ENCODE data around the gene YOD1. TPM values are rescaled to one million over a fixed set of nuclear protein-coding genes. Genes with fewer than 3 reads are reported as not detected.

The YOD1 gene
- total RNA-seq (2022; extraction: Qiagen RNA extraction; ENCODE audit: low read depth): 2.9 to 8.4 TPM (median 7.4 TPM) in 5 replicates

GRCh38 chr1:207051191-207051943 lies at the start of gene YOD1:
Gene YOD1 (minus strand): TSS chr1:207051208. CDS start chr1:207051030, 178 bp downstream.

GRCh38 chr1:207088701-207089626 lies 38.0 kb upstream of the YOD1 start, which contains the start of gene C4BPB:
Gene C4BPB (plus strand): TSS chr1:207088860. CDS start chr1:207089532, 672 bp downstream.

GRCh38 chr1:207052911-207053769 lies 2.1 kb upstream of the YOD1 start, which contains the start of gene PFKFB2:
Gene PFKFB2 (plus strand): TSS chr1:207053275. CDS start chr1:207054718, 1,443 bp downstream.

GRCh38 chr1:207032528-207033017 lies 18.4 kb downstream of the YOD1 start, which contains the start of gene C1orf116:
Gene C1orf116 (minus strand): TSS chr1:207032756. CDS start chr1:207027598, 5,158 bp downstream.

Other genes starting within 250 kb of the YOD1 start
- gene IL20, start 185.6 kb downstream of the YOD1 start, total RNA-seq (2022; extraction: Qiagen RNA extraction; ENCODE audit: low read depth): not detected in 5 replicates
- 0.27 to 0.42 TPM (median 0.32 TPM) in 5 replicates for gene IL24, start 153.8 kb downstream of the YOD1 start, total RNA-seq (2022; extraction: Qiagen RNA extraction; ENCODE audit: low read depth)
- gene FCMR, start 129.3 kb downstream of the YOD1 start, total RNA-seq (2022; extraction: Qiagen RNA extraction; ENCODE audit: low read depth): 4.5 to 7.0 TPM (median 4.8 TPM) in 5 replicates
- not detected in 5 replicates for gene PIGR, start 104.7 kb downstream of the YOD1 start, total RNA-seq (2022; extraction: Qiagen RNA extraction; ENCODE audit: low read depth)
- gene FCAMR, start 80.7 kb downstream of the YOD1 start, total RNA-seq (2022; extraction: Qiagen RNA extraction; ENCODE audit: low read depth): 0.14 TPM in 1 of 5 replicates, not detected in the others
- gene C1orf116, start 18.5 kb downstream of the YOD1 start, total RNA-seq (2022; extraction: Qiagen RNA extraction; ENCODE audit: low read depth): 3.6 to 7.4 TPM (median 5.8 TPM) in 5 replicates
- gene PFKFB2, start 2.1 kb upstream of the YOD1 start, total RNA-seq (2022; extraction: Qiagen RNA extraction; ENCODE audit: low read depth): 4.6 to 7.3 TPM (median 6.4 TPM) in 5 replicates
- 1.2 to 2.1 TPM (median 1.6 TPM) in 5 replicates for gene C4BPB, start 37.7 kb upstream of the YOD1 start, total RNA-seq (2022; extraction: Qiagen RNA extraction; ENCODE audit: low read depth)
- gene C4BPA, start 53.0 kb upstream of the YOD1 start, total RNA-seq (2022; extraction: Qiagen RNA extraction; ENCODE audit: low read depth): 0.33 to 0.86 TPM (median 0.78 TPM) in 5 replicates

All from A549 treated with ZK216348 at 1 μM for 4 hours (cell line).